ENCODE measurements around the gene ZIC1.
A peak's percentile ranks its signal among the peaks of the same experiment; 100 is the strongest.

Gene ZIC1

GRCh38 chr3:147409143-147410115 is at the start of gene ZIC1:
Gene ZIC1 (plus strand): TSS chr3:147409365. CDS start chr3:147410113, 748 bp downstream.
- TF ChIP-seq CREB1 (IDR thresholded peaks at IDR 0.05; ENCODE audit: low read depth) (no peak), TEAD4 (IDR thresholded peaks at IDR 0.05) (no peak), TCF12 (IDR thresholded peaks at IDR 0.05; ENCODE audit: low read depth) (no peak)
- TF ChIP-seq, protein P1, sequence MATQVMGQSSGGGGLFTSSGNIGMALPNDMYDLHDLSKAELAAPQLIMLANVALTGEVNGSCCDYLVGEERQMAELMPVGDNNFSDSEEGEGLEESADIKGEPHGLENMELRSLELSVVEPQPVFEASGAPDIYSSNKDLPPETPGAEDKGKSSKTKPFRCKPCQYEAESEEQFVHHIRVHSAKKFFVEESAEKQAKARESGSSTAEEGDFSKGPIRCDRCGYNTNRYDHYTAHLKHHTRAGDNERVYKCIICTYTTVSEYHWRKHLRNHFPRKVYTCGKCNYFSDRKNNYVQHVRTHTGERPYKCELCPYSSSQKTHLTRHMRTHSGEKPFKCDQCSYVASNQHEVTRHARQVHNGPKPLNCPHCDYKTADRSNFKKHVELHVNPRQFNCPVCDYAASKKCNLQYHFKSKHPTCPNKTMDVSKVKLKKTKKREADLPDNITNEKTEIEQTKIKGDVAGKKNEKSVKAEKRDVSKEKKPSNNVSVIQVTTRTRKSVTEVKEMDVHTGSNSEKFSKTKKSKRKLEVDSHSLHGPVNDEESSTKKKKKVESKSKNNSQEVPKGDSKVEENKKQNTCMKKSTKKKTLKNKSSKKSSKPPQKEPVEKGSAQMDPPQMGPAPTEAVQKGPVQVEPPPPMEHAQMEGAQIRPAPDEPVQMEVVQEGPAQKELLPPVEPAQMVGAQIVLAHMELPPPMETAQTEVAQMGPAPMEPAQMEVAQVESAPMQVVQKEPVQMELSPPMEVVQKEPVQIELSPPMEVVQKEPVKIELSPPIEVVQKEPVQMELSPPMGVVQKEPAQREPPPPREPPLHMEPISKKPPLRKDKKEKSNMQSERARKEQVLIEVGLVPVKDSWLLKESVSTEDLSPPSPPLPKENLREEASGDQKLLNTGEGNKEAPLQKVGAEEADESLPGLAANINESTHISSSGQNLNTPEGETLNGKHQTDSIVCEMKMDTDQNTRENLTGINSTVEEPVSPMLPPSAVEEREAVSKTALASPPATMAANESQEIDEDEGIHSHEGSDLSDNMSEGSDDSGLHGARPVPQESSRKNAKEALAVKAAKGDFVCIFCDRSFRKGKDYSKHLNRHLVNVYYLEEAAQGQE (IDR thresholded peaks at IDR 0.05; ENCODE audit: low read depth) = no peak

DNA sequence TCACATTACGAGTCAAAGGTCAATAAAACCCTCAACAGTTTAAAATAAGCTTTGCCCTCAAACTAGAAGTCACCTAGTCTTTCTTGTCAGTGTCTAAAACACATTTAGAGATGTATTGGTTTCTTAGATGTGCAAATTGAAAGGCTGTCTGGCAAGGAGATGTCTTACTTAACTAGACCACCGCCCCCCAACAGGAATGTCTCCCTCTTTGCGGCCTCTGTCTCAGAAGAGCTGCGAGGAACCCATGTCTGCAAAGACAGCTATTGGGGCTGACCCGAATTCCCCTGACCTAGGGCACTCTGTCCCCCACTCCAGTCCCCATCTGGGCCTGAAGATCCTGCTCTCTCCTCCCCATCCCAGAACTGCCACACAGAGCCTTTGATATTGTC is 49.1 kb upstream of the ZIC1 start:
- TF ChIP-seq YY1 (IDR thresholded peaks at IDR 0.05; ENCODE audit: low read depth) = no peak
- no peak for TF ChIP-seq CEBPB (IDR thresholded peaks at IDR 0.05)
- TF ChIP-seq CREB1 (IDR thresholded peaks at IDR 0.05; ENCODE audit: low read depth) = no peak
- TF ChIP-seq ZBTB7A (IDR thresholded peaks at IDR 0.05; ENCODE audit: low read depth) = no peak
- TF ChIP-seq TCF12 (IDR thresholded peaks at IDR 0.05; ENCODE audit: low read depth) = no peak
- TF ChIP-seq TEAD4 (IDR thresholded peaks at IDR 0.05) = no peak
- TF ChIP-seq, protein P2, sequence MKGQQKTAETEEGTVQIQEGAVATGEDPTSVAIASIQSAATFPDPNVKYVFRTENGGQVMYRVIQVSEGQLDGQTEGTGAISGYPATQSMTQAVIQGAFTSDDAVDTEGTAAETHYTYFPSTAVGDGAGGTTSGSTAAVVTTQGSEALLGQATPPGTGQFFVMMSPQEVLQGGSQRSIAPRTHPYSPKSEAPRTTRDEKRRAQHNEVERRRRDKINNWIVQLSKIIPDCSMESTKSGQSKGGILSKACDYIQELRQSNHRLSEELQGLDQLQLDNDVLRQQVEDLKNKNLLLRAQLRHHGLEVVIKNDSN (IDR thresholded peaks at IDR 0.05) = no peak
- no peak for TF ChIP-seq TAF1 (IDR thresholded peaks at IDR 0.05; ENCODE audit: low read depth)
- no peak for TF ChIP-seq EGR1 (IDR thresholded peaks at IDR 0.05)
- TF ChIP-seq NFIC (IDR thresholded peaks at IDR 0.05) = no peak
- no peak for TF ChIP-seq RAD21 (IDR thresholded peaks at IDR 0.05; ENCODE audit: low read depth)
- TF ChIP-seq FOXM1 (IDR thresholded peaks at IDR 0.05; ENCODE audit: borderline replicate concordance, low read depth) = no peak

DNA sequence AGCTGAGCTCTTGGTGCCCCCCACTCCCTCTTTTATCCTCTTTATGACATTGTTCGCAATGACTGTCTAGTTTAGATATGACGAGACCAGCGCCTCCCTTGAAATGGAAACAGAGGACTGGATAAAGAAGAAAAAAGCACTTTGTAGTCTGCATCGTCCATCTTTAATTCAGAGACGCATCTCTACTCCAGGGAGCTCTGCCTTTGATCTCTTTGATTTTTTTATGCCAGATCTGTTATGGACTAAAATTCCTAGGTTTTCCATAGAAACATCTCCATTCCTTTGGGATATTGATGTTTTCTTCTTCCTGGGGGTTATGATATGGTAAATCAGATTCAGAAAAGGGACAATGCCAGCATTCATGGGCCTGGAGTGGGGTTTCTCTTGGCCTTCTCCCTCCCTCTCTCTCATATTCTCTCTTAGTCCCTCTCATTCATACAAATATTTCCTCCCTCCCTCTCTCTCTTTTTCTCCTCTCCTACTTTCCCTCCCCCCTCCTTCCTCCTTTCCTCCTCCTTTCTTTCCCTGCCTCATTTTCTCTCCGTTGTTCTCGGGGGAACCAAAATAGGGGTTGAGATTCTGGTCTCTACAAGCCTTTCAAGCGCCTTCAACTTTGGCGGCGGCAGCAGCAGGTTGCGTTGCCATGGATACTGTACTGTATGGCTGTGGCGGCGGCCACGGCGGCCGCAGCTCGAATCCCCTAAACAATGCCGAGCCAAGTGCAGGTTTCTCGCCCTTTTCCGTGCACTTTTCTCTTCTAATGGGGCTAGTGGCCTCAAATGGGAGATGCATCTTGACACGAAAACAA is 48.3 kb upstream of the ZIC1 start:
- no peak for TF ChIP-seq TEAD4 (IDR thresholded peaks at IDR 0.05)

DNA sequence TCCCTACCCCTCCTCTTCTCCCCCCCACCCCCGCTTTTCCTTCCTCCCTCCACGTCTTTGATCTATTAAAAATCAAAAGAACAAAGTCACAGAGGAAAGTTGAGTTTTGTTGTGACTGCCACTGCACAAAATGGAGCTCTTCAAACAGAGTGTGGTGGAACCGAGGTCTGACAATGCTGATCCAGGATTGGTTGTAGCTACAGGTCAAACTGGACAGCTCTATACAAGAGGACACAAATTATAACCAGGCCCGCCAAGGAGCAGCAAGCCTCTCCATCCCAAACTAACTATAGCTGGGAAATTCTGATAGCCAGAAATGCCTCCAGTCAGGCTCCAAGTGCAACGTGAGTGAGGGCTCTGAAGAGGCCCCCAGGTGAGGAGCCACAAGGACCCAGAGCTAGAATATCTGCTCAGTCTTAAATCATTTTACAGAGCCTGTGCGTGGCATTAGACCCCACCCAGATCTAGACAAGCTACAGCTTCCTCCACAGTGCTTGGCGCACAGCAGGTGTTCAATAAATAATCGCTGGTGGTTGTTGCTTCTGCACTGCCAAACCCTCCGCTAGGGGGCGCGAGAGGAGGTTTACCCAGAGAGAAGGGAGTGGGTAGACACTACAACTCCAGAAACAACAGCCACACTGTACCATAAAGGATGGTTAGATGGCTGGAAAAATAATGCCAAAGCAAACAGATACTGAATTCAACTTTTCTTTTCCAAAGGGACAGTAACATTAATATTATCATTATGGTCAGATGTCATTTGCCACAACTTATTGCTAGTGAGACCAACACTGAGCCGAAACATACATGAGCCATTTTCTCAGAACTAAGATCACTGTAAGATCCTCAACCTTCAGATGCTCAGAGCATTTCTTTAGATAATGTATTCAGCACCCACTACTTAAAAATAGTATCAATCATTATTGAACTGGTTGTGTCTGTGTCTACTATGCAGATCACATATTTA is 47.4 kb upstream of the ZIC1 start:
- TF ChIP-seq RAD21 (IDR thresholded peaks at IDR 0.05; ENCODE audit: low read depth) (peak; percentile 46), CEBPB (IDR thresholded peaks at IDR 0.05) (no peak)

- TF ChIP-seq, protein P1 (IDR thresholded peaks at IDR 0.05; ENCODE audit: low read depth) = no peak
- TF ChIP-seq EGR1 (IDR thresholded peaks at IDR 0.05) (no peak), NFIC (IDR thresholded peaks at IDR 0.05) (no peak), TAF1 (IDR thresholded peaks at IDR 0.05; ENCODE audit: low read depth) (no peak), ZBTB7A (IDR thresholded peaks at IDR 0.05; ENCODE audit: low read depth) (no peak), TCF12 (IDR thresholded peaks at IDR 0.05; ENCODE audit: low read depth) (no peak), RAD21 (IDR thresholded peaks at IDR 0.05; ENCODE audit: low read depth) (no peak), EP300 (IDR thresholded peaks at IDR 0.05; ENCODE audit: borderline replicate concordance) (no peak), YY1 (IDR thresholded peaks at IDR 0.05; ENCODE audit: low read depth) (no peak), CEBPB (IDR thresholded peaks at IDR 0.05) (no peak), CREB1 (IDR thresholded peaks at IDR 0.05; ENCODE audit: low read depth) (no peak), TEAD4 (IDR thresholded peaks at IDR 0.05) (no peak), FOXM1 (IDR thresholded peaks at IDR 0.05; ENCODE audit: borderline replicate concordance, low read depth) (no peak)
- TF ChIP-seq, protein P3, sequence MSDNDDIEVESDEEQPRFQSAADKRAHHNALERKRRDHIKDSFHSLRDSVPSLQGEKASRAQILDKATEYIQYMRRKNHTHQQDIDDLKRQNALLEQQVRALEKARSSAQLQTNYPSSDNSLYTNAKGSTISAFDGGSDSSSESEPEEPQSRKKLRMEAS (IDR thresholded peaks at IDR 0.05) = no peak
- TF ChIP-seq, protein P2 (IDR thresholded peaks at IDR 0.05) = no peak
These were observed 44.4 kb upstream of the ZIC1 start for GRCh38 chr3:147364771-147365170.

Measured in Ishikawa (cell line).